ENCODE measurements around the gene NPR1.

NPR1 gene

DNA sequence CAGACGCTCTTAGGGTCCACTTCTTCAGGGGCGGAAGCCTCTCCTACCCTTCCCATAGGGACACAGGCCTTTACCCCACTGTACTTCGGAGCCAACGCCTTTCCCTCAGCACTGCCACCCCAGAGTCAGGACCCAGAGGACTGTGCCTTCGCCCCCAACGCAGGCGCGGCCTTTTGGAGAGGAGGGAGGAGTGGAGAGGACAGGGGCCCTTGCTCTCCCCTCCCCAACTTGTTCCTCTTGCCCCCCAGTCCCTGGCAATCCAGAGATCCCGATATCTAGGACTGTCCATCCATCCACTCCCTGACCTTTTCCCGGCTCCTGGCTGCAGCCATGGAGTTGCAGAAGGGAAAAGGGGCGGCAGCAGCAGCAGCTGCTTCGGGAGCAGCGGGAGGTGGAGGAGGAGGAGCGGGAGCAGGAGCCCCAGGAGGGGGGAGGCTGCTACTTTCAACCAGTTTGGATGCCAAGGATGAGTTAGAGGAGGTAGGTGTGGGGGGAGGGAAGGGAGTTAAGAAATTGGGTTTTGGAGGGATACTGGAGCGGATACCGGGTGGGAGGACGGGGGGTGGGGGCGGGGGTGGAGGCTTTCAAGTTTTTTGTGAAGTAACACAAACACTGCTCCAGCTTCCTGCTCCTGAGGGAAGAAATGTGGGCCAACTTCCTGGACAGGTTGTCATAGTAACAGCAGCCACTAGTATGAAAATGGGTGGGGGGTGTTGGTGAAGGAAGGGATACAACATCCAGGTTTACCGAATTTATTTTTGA, 50.0 kb downstream of the NPR1 start:
- DNase-seq = peak in 4 of 5 experiments; percentile 6 to 29 (median 12)

DNA sequence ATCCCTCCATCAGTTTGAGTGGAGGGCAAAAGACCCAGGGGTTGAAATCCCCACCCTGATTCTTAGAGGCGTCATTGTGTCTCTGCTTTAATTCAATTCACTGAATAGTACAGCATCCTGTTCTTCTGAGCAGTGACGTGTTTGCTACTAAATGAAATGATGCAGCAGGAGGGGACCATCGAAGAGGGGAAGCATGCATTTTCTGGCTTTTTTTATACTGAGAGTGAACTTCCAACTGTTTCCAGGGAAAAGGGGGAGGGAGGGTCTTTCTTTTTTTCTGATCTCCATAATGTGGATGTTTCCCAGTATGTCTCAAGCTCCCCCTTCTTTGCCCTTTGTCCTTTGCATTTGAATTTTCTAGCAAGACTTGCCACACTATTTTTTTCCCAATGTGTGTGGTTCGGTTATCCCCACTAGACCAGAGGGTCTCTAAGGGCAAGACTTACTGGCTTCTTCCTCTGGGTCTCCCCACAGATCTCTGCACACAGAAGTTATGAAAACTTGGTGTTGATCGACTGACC, 52.0 kb downstream of the NPR1 start:
- DNase-seq = no peak

DNA sequence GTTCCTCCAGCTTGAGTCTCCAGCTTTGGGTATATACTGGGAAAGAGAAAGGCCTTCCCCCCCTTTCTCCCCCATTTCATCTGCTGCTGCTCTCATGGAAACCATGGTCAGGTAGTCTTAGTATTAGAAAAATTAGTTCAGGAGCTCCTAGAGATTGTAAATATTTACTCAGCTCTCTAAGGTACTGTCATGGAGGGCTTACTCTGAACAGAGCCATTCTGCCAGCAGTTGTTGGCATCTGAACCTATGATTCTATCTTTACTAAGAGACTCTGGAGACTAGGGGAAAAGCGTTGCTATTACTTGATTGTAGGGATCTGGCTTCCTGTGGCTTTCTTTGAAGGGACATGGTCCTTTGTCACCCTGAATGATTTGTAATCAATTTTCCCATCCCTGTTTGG, 55.5 kb downstream of the NPR1 start:
- no peak for DNase-seq

DNA sequence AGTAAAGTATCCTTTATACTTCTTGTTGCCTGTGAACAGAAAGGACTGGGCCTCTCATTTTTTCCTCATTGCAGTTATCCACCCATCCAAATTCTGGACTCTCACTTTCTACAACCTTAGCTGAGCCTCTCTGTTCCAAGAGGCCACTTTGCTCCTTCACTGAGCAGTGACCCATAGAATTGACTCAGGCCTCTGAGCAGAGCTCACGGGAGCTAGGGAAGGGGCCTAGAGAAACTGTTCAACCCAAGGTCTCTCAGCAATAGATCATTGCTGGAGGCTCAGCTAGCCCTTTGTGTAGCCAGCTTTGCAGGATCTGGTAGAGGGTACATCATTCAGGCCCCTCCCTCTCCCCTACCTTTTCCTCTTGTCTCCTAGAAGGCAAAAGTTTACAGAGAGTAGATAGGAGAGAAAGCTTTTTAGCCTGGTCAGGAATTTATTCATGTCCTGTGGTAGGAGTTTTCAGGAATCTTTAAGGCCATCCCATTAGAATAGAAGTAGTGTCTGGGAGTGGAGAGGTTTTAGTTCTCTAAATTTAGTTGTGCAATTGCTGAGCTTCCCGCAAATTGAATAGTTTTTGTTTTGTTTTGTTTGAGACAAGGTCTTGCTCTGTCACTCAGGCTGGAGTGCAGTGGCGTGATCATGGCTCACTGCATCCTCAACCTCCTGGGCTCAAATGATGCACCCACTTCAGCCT, 56.1 kb downstream of the NPR1 start:
- DNase-seq = no peak

DNA sequence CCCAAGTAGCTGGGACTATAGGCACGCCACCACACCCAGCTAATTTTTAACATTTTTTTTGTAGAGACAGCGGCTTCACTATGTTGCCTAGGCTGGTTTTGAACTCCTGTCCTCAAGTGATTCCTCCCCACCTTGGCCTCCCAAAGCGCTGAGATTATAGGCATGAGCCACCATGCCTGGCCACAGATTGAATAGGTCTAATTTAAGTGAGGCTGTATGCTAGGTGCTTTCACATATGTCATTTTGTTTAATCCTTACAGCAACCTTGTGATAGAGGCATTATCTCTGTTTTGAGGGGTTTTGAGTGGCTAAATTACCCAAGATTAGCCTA, 56.6 kb downstream of the NPR1 start:
- DNase-seq = no peak

DNA sequence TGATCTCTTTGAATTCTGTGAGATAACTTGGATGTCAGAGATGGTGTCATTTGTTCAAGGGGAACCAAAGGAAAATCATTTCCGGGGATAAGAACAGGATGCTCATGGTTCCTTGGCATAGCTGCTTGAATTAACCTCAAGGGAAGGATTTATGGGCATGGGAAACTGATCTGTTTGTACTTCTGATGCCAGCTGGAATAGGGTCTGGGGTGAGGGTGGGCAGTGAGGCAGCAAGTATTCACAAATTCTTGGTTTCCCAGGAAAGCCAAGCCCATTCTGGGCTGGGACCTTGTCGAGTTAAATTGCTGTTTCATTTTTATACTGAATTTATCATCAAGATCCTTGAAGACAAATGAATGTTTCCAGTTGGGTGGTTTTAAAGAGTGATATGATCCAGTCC, 63.5 kb downstream of the NPR1 start:
- DNase-seq = no peak

DNA sequence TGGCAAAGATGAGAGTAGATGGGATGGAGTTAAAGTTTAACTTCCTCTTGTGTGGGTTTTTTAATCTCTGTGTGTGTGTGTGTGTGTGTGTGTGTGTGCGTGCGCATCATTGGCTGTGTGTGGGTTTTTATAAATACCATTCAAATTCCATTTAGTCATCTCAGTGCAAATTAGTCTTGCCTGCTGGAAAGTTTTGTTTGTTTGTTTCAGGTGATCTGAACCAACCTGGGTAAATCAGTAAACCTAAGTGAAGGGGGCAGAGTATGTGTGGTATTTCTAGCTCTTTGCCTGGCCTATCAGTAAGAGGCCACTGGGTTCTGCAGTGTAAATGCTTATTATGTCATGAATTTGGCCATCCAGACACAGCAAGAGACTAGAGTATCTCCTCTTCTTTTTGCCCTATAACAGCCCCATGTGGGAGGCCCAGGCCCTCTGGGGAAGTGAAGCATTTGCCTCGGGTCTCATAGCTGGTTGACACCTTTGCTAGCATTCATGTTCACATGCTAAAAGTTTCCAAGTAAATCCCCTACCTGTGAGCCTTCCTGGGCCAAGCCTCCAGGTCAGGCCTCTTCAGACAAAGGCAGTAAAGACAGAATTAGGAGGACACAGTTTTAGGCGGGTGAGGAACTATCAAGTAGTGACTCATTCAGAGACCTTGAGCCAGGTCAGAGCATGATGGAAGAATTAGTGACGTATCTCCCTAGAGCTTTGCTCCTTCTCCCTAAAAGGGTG, 64.1 kb downstream of the NPR1 start:
- DNase-seq = peak in 1 of 5 experiments; percentile 27
